ENCODE results near the gene LPP. TPM values are rescaled to one million over a fixed set of nuclear protein-coding genes. Genes with fewer than 3 reads are reported as not detected.

The LPP gene
- total RNA-seq, 2 donors from 2014 or later = 52.7 to 53.4 TPM

GRCh38 chr3:188197388-188197847, 43.5 kb downstream of the LPP start:
- Mint-ChIP-seq H3K36me3 (peaks cover 20 to 40% of the 10 kb centered on the region in 2 donors), H3K9me3 (peaks cover 3 to 12% of the 10 kb centered on the region in 2 donors), H3K27ac (no peak overlapping the region)
- ATAC-seq = peak; percentile 36 to 72
- DNase-seq (ENCODE audit: low spot score in 2 of 2) = no peak

GRCh38 chr3:188198001-188198400, 44.0 kb downstream of the LPP start:
- no peak overlapping the region for H3K27ac Mint-ChIP-seq
- peaks cover 3 to 12% of the 10 kb centered on the region in 2 donors for H3K9me3 Mint-ChIP-seq
- H3K36me3 Mint-ChIP-seq = peaks cover 16 to 38% of the 10 kb centered on the region in 2 donors
- ATAC-seq (no peak), DNase-seq (ENCODE audit: low spot score in 2 of 2) (no peak)

- ATAC-seq = no peak
- Mint-ChIP-seq H3K9me3 (peaks cover 3 to 12% of the 10 kb centered on the region in 2 donors), H3K36me3 (peaks cover 11 to 32% of the 10 kb centered on the region in 2 donors), H3K27ac (no peak overlapping the region)
- no peak for DNase-seq (ENCODE audit: low spot score in 2 of 2)
Measured at GRCh38 chr3:188198760-188199327, 44.9 kb downstream of the LPP start.

- no peak overlapping the region for H3K27ac Mint-ChIP-seq
- peaks cover 3 to 12% of the 10 kb centered on the region in 2 donors for H3K9me3 Mint-ChIP-seq
- peaks cover 11 to 35% of the 10 kb centered on the region in 2 donors for H3K36me3 Mint-ChIP-seq
- ATAC-seq (no peak), DNase-seq (ENCODE audit: low spot score in 2 of 2) (no peak)
Measured at GRCh38 chr3:188199386-188199785, 45.4 kb downstream of the LPP start.

- peaks cover 11 to 38% of the 10 kb centered on the region in 2 donors for H3K36me3 Mint-ChIP-seq
- DNase-seq (ENCODE audit: low spot score in 2 of 2) (no peak), ATAC-seq (no peak)
- H3K27ac Mint-ChIP-seq = peak overlapping the region in 1 of 2 donors; percentile 18
- peaks cover 3 to 12% of the 10 kb centered on the region in 2 donors for H3K9me3 Mint-ChIP-seq
Measured at GRCh38 chr3:188200481-188200880, 46.5 kb downstream of the LPP start.

- Mint-ChIP-seq H3K9me3 (peaks cover 0 to 5% of the 10 kb centered on the region in 2 donors), H3K36me3 (peaks cover 11 to 29% of the 10 kb centered on the region in 2 donors), H3K27ac (peak overlapping the region in 1 of 2 donors; percentile 2)
- peak; percentile 65 to 78 for ATAC-seq
- no peak for DNase-seq (ENCODE audit: low spot score in 2 of 2)
Measured at GRCh38 chr3:188202358-188203138, 48.6 kb downstream of the LPP start.

- H3K27ac Mint-ChIP-seq = no peak overlapping the region
- DNase-seq (ENCODE audit: low spot score in 2 of 2) (no peak), ATAC-seq (no peak)
- peaks cover 0 to 24% of the 10 kb centered on the region in 2 donors for H3K36me3 Mint-ChIP-seq
- peaks cover 0 to 5% of the 10 kb centered on the region in 2 donors for H3K9me3 Mint-ChIP-seq
Measured at GRCh38 chr3:188204526-188204925, 50.6 kb downstream of the LPP start.

- DNase-seq (ENCODE audit: low spot score in 2 of 2) (no peak), ATAC-seq (no peak)
- peaks cover 0 to 9% of the 10 kb centered on the region in 2 donors for H3K9me3 Mint-ChIP-seq
Measured at GRCh38 chr3:188205992-188206416, 52.0 kb downstream of the LPP start.

GRCh38 chr3:188206787-188207186, 52.8 kb downstream of the LPP start:
- H3K27ac Mint-ChIP-seq = no peak overlapping the region
- peaks cover 4 to 34% of the 10 kb centered on the region in 2 donors for H3K36me3 Mint-ChIP-seq
- H3K9me3 Mint-ChIP-seq = peaks cover 0 to 6% of the 10 kb centered on the region in 2 donors
- DNase-seq (ENCODE audit: low spot score in 2 of 2) = no peak
- no peak for ATAC-seq

More at GRCh38 chr3:188205992-188206416, 52.0 kb downstream of the LPP start:
- H3K27ac Mint-ChIP-seq = no peak overlapping the region
- peaks cover 4 to 29% of the 10 kb centered on the region in 2 donors for H3K36me3 Mint-ChIP-seq

GRCh38 chr3:188207941-188208515, 54.1 kb downstream of the LPP start:
- Mint-ChIP-seq H3K36me3 (peaks cover 4 to 29% of the 10 kb centered on the region in 2 donors), H3K9me3 (peaks cover 0 to 4% of the 10 kb centered on the region in 2 donors), H3K27ac (peak overlapping the region in 1 of 2 donors; percentile 4)
- no peak for DNase-seq (ENCODE audit: low spot score in 2 of 2)
- ATAC-seq = no peak

- Mint-ChIP-seq H3K9me3 (peaks cover 0 to 4% of the 10 kb centered on the region in 2 donors), H3K27ac (no peak overlapping the region), H3K36me3 (peaks cover 4 to 31% of the 10 kb centered on the region in 2 donors)
- ATAC-seq (no peak), DNase-seq (ENCODE audit: low spot score in 2 of 2) (no peak)
Measured at GRCh38 chr3:188208516-188208981, 54.6 kb downstream of the LPP start.

- H3K9me3 Mint-ChIP-seq = peaks cover 0 to 4% of the 10 kb centered on the region in 2 donors
- DNase-seq (ENCODE audit: low spot score in 2 of 2) (no peak), ATAC-seq (no peak)
- H3K27ac Mint-ChIP-seq = no peak overlapping the region
- peaks cover 4 to 33% of the 10 kb centered on the region in 2 donors for H3K36me3 Mint-ChIP-seq
Measured at GRCh38 chr3:188209034-188209433, 55.1 kb downstream of the LPP start.

GRCh38 chr3:188209740-188210139, 55.8 kb downstream of the LPP start:
- DNase-seq (ENCODE audit: low spot score in 2 of 2) (no peak), ATAC-seq (no peak)
- peaks cover 0 to 4% of the 10 kb centered on the region in 2 donors for H3K9me3 Mint-ChIP-seq
- peaks cover 4 to 36% of the 10 kb centered on the region in 2 donors for H3K36me3 Mint-ChIP-seq
- H3K27ac Mint-ChIP-seq = no peak overlapping the region

- DNase-seq (ENCODE audit: low spot score in 2 of 2) (no peak), ATAC-seq (no peak)
- H3K36me3 Mint-ChIP-seq = peaks cover 4 to 31% of the 10 kb centered on the region in 2 donors
- peaks cover 0 to 4% of the 10 kb centered on the region in 2 donors for H3K9me3 Mint-ChIP-seq
- no peak overlapping the region for H3K27ac Mint-ChIP-seq
Measured at GRCh38 chr3:188211476-188211875, 57.5 kb downstream of the LPP start.

GRCh38 chr3:188212308-188212969, 58.5 kb downstream of the LPP start:
- ATAC-seq = no peak

GRCh38 chr3:188214442-188214841, 60.5 kb downstream of the LPP start:
- DNase-seq (ENCODE audit: low spot score in 2 of 2) (no peak), ATAC-seq (no peak)
- H3K36me3 Mint-ChIP-seq = peaks cover 4 to 25% of the 10 kb centered on the region in 2 donors
- H3K9me3 Mint-ChIP-seq = peaks cover 0 to 4% of the 10 kb centered on the region in 2 donors
- no peak overlapping the region for H3K27ac Mint-ChIP-seq

More at GRCh38 chr3:188212308-188212969, 58.5 kb downstream of the LPP start:
- DNase-seq (ENCODE audit: low spot score in 2 of 2) = no peak
- Mint-ChIP-seq H3K9me3 (peaks cover 0 to 4% of the 10 kb centered on the region in 2 donors), H3K36me3 (peaks cover 4 to 31% of the 10 kb centered on the region in 2 donors), H3K27ac (peak overlapping the region in 1 of 2 donors; percentile 51)

Data from activated naive CD4-positive, alpha-beta T cell treated with anti-CD3 and anti-CD28 coated beads, Interleukin-2, amount 50 U/mL, for 72 hours (primary cell).